Measurements from ENCODE around the gene VWA7.
"Not testable (repeated sequence)": the region's sequence is repeated elsewhere in the genome, so short reads cannot be mapped to it uniquely, and the experiment has no call there.

The VWA7 gene

GRCh38 chr6:31794866-31795615, 17.9 kb upstream of the VWA7 start:
- no peak for DNase-seq (ENCODE audit: low read depth)
- H3K4me3 ChIP-seq (ENCODE audit: low read length), result peak overlapping the region; percentile 88
- TF ChIP-seq CTCF (conservative IDR thresholded peaks at IDR 0.05; ENCODE audit: low read depth, low read length), result no peak

- H3K4me3 ChIP-seq (ENCODE audit: low read length), result peak overlapping the region; percentile 88
- peak; percentile 65 for DNase-seq (ENCODE audit: low read depth)
- TF ChIP-seq CTCF (conservative IDR thresholded peaks at IDR 0.05; ENCODE audit: low read depth, low read length), result no peak
These were observed 17.3 kb upstream of the VWA7 start for GRCh38 chr6:31794294-31794865.

DNA sequence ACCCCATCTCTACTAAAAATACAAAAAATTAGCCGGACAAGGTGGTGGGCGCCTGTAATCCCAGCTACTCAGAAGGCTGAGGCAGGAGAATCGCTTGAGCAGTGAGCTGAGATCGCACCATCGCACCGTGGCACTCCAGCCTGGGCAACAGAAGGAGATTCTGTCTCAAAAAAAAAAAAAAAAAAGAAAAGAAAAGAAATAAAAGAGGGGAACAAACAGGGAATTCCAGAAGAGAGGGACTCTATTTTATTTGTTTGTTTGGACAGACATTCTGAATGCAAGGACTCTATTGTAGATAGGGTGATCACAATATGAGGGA, 16.8 kb upstream of the VWA7 start:
- H3K4me3 ChIP-seq (ENCODE audit: low read length), result peak overlapping the region; percentile 88
- not testable (repeated sequence) for DNase-seq (ENCODE audit: low read depth)

GRCh38 chr6:31792761-31793171, 15.6 kb upstream of the VWA7 start:
- no peak for TF ChIP-seq CTCF (conservative IDR thresholded peaks at IDR 0.05; ENCODE audit: low read depth, low read length)
- no peak for DNase-seq (ENCODE audit: low read depth)
- H3K4me3 ChIP-seq (ENCODE audit: low read length), result no peak overlapping the region

- H3K4me3 ChIP-seq (ENCODE audit: low read length), result no peak overlapping the region
- DNase-seq (ENCODE audit: low read depth), result no peak
- TF ChIP-seq CTCF (conservative IDR thresholded peaks at IDR 0.05; ENCODE audit: low read depth, low read length), result no peak
These were observed 14.9 kb upstream of the VWA7 start for GRCh38 chr6:31792090-31792374.

GRCh38 chr6:31791324-31792089, 14.4 kb upstream of the VWA7 start:
- peak; percentile 72 for TF ChIP-seq CTCF (conservative IDR thresholded peaks at IDR 0.05; ENCODE audit: low read depth, low read length)
- DNase-seq (ENCODE audit: low read depth), result no peak

DNA sequence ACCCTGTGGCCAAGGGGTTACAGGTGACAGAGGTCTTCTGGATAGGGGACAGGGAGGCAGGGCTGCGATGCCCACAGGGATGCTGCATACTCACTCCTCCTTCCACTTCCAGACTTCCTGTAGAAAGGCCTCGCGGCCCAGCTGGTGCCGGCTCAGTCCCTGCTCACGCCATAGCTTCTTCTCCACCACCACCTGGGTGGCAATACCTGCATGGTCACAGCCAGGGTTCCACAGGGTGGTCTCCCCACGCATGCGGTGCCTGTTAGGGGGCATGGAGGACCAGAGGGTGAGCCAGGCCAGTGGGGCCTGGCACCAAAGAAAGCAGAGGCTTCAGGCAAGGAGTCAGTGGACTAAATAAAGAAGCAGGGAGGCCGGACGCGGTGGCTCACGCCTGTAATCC, 8.3 kb upstream of the VWA7 start:
- no peak overlapping the region for H3K4me3 ChIP-seq (ENCODE audit: low read length)
- no peak for DNase-seq (ENCODE audit: low read depth)
- no peak for TF ChIP-seq CTCF (conservative IDR thresholded peaks at IDR 0.05; ENCODE audit: low read depth, low read length)

More at GRCh38 chr6:31791324-31792089, 14.4 kb upstream of the VWA7 start:
- no peak overlapping the region for H3K4me3 ChIP-seq (ENCODE audit: low read length)
